Cardiac fibroblast (primary cell): Measurements from ENCODE around the gene DUSP2.

ENCODE experiments used
- DNase-seq, 2 donors: peaks; one replicate each; pipeline versions ENCODE4 v3.0.0 to v3.0.0-alpha.2; 2010; ENCODE audit warnings: low read depth in 2 of 2
- H3K4me3 ChIP-seq, 2 donors: replicated peaks in 1 of 2; 1 replicate in 1 of 2; 2 replicates in 1 of 2; pipeline ENCODE4 v1.5.1; 2011; ENCODE audit warnings: low read depth in 2 of 2, low read length in 2 of 2, mild to moderate bottlenecking in 2 of 2, moderate library complexity in 1 of 2
- TF ChIP-seq, protein P1 (sequence below): IDR thresholded peaks from one replicate; pipeline ENCODE4 v1.5.1; 2011; ENCODE audit warnings: low read depth, mild to moderate bottlenecking, low read length, inconsistent platforms

DUSP2 gene

DNA sequence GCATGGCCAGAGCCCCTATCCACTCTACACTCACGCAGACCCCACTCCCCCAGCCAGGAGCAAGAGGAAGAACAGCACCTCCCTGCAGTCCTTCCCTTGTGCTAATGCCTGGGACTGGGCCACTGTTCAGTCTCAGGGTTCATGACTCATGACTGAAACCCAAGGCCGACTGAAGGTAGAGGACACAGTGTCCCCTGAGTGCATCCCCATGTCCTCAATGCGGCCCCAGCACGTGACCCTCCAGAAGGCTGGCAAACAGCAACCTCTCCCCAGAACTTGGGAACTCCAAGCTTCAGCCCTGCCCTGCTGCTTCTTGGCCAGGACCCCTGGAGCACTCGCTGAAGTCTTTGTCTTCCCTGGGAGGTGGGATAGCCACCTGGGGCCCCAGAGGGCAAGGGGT, 22.8 kb downstream of the DUSP2 start:
- TF ChIP-seq, protein P1, sequence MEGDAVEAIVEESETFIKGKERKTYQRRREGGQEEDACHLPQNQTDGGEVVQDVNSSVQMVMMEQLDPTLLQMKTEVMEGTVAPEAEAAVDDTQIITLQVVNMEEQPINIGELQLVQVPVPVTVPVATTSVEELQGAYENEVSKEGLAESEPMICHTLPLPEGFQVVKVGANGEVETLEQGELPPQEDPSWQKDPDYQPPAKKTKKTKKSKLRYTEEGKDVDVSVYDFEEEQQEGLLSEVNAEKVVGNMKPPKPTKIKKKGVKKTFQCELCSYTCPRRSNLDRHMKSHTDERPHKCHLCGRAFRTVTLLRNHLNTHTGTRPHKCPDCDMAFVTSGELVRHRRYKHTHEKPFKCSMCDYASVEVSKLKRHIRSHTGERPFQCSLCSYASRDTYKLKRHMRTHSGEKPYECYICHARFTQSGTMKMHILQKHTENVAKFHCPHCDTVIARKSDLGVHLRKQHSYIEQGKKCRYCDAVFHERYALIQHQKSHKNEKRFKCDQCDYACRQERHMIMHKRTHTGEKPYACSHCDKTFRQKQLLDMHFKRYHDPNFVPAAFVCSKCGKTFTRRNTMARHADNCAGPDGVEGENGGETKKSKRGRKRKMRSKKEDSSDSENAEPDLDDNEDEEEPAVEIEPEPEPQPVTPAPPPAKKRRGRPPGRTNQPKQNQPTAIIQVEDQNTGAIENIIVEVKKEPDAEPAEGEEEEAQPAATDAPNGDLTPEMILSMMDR: no peak
- DNase-seq: no peak

DNA sequence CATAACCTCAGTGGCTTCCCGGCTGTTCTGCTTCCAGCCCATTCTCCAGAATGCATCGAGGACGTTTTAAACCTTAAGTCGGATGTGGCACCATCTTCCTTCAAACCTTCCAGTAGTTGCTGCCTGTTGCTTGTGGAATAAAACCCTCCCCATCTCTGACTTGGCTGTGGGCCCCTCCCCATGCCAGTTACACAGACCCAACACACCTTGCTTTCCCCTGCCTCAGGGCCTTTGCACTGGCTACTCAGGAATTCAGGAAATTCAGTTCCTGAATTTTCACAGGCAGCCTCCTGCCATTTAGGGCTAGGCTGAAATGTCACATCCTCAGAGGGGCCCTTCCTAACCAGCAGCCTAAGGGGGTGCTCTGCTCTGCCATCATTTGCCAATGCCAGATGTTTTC, 23.8 kb downstream of the DUSP2 start:
- no peak for DNase-seq
- TF ChIP-seq, protein P1: no peak
- H3K4me3 ChIP-seq: no peak overlapping the region

More for the DNA sequence above, 22.8 kb downstream of the DUSP2 start:
- no peak overlapping the region for H3K4me3 ChIP-seq

DNA sequence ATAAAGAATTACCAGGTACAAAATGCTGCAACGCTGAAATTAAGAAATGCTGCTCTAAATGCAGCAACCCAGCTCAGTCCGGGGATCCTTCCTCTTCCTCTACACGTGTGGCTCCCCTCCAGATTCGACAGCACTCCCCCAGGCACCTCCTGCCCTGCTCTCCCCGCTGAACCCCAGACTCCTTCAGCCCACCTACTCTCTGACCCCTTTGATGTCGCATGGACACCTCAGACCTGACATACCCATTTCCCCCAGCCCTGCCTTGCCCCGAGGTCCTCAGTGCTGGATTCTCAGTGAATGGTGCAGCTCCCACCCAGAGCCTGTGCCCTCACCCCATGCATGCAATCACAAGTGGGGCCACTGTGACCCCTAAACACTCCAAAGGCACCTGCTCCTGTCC, 24.2 kb downstream of the DUSP2 start:
- no peak overlapping the region for H3K4me3 ChIP-seq
- DNase-seq: no peak
- TF ChIP-seq, protein P1: no peak

DNA sequence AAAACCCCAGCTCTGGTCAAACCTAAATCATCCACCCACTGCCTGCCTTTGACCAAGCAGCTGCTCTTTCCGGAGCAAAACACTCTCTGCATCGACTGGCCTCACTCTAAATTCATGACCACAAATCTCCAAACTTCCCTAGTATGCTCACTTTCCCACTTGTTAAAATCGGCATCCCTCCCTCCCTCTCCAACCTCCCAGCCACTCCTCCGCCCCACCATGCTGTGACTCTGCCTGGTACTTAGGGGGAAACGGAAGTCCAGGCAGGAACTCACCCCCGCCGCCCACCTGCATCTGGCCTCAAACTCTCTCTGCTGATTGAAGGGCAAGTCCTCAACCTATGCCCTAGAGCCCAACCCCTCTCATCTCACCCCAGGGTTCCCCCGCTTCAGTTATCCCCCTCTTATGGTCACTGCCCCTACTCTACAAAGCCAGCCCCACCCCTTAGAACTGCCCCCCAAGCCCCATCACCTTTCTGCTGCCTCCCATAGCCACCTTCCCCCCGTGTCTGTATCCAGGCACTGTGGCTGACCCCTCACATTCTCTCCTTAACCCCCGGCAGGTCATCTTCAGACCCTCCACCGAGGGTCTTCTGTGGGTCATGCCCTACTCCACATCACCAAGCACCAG, 25.0 kb downstream of the DUSP2 start:
- no peak for DNase-seq
- H3K4me3 ChIP-seq: no peak overlapping the region
- TF ChIP-seq, protein P1: no peak

DNA sequence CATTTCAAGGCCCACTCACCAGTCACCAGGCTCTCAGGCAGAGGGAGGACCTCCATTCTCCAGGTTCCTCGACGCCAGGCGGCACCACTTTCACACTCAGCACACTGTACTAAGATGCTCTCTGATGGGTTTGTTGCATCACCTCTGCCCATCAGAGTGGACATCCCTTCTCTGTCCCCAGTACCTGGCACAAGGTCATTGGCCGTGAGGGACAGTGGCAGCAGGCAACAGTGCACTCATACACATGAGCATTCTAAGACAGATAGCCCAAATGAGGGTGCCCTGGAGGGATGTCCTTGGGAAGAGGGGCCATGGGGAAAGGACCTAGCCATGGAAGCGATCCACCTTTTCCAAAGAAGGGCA, 25.9 kb downstream of the DUSP2 start:
- TF ChIP-seq, protein P1: no peak
- H3K4me3 ChIP-seq: no peak overlapping the region
- no peak for DNase-seq

DNA sequence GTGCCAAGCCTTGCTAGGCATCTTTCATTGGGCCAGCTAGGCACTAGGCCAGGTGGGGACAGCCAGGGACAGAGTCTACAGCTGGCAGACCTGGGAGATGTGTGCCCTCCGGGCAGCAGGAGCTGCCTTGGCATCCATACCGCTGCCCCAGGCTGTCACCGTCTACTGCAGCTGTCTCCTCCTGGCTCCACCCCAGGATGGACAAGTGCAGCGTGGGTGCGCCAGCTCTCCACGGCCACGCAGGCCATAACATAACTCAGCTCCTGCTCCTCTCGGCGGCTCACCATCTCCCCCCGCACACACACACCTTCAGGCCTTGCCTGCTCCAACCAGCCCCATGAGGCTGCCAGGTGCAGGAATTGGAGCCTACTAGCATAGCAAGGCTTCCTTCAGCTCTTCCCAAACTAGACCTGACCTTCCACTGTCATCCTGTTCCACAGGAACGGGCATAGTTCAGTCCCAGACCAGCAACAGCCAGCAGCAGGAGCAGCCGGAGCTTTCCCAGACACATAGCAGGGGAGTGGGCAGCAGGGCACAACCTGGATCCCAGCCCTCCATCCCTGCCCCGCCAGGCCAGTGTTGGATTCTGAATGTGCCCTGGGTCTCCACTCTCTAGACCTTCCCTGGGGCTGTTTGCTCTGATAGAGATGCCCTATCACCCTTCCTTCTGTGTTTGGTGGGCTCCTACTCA, 26.4 kb downstream of the DUSP2 start:
- H3K4me3 ChIP-seq: no peak overlapping the region
- TF ChIP-seq, protein P1: no peak
- no peak for DNase-seq
